Mucosa of rectum (tissue), 2 donors: ENCODE results near the gene ZER1.

Source experiments
- H3K27ac ChIP-seq, 2 donors: one replicate each; pipeline ENCODE4 v1.7.0; 2013; ENCODE audit warnings: inconsistent platforms in 2 of 2, low read depth in 2 of 2, low read length in 2 of 2
- H3K27me3 ChIP-seq, 2 donors: one replicate each; pipeline ENCODE4 v1.7.0; 2013; ENCODE audit warnings: low read length in 2 of 2; ENCODE audit not compliant: control insufficient read depth in 2 of 2, insufficient read depth in 2 of 2
- H3K36me3 ChIP-seq, 2 donors: one replicate each; pipeline ENCODE4 v1.7.0; 2013; ENCODE audit warnings: low read length in 2 of 2; ENCODE audit not compliant: control insufficient read depth in 2 of 2, insufficient read depth in 2 of 2
- H3K4me1 ChIP-seq, 2 donors: one replicate each; pipeline ENCODE4 v1.7.0; 2013; ENCODE audit warnings: low read length in 2 of 2, mild to moderate bottlenecking in 1 of 2; ENCODE audit not compliant: control insufficient read depth in 2 of 2, insufficient read depth in 2 of 2
- H3K4me3 ChIP-seq, 2 donors: one replicate each; pipeline ENCODE4 v1.7.0; 2013; ENCODE audit warnings: low read length in 2 of 2
- H3K9ac ChIP-seq, 2 donors: one replicate each; pipeline ENCODE4 v1.7.0; 2013; ENCODE audit warnings: low read length in 2 of 2, low read depth in 1 of 2, mild to moderate bottlenecking in 1 of 2
- H3K9me3 ChIP-seq, 2 donors: one replicate each; pipeline ENCODE4 v1.7.0; 2013; ENCODE audit warnings: low read length in 2 of 2; ENCODE audit not compliant: control insufficient read depth in 2 of 2
- donor health status: healthy.
- donor health status: Normal muscosa, but diverticular disease.

ZER1 gene

DNA sequence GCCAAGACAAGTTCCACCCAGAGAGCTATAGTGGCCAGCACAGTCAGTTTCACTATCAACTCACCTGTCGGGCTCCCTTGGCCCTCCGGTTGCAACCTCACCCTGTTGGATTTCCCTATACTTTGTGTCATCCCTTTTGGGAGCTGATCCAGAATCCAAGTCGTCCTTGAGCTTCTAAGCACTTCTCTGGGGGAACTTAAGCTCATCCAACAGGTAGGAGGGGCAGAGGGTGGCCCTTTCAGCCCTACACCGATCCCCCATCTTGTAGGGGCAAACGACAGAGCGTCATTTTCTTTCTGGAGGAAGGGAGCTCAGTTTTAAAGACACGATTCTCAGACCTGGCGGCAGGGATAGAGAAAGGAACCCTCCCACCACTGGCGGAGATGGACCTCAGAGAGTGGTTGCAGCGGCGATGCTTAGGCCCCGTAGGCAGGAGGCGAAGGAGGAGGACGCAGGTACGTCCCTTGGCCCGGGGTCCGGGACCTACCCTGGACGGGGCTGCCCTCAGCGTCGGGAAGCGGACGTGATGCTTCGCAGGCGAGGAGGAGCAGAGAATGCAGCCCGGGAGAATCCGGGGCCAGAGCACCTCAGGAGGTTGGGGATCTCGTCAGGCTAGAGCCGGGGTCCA is 519 bp downstream of the ZER1 start:
- Histone ChIP-seq H3K4me1 (peaks cover 13 to 15% of the 10 kb centered on the region in 2 donors), H3K27me3 (no peaks in the 10 kb centered on the region), H3K27ac (peak overlapping the region; percentile 97 to 98), H3K36me3 (peaks cover 3 to 10% of the 10 kb centered on the region in 2 donors), H3K9ac (peak overlapping the region; percentile 99), H3K4me3 (peak overlapping the region; percentile 91 to 97), H3K9me3 (no peaks in the 10 kb centered on the region)

DNA sequence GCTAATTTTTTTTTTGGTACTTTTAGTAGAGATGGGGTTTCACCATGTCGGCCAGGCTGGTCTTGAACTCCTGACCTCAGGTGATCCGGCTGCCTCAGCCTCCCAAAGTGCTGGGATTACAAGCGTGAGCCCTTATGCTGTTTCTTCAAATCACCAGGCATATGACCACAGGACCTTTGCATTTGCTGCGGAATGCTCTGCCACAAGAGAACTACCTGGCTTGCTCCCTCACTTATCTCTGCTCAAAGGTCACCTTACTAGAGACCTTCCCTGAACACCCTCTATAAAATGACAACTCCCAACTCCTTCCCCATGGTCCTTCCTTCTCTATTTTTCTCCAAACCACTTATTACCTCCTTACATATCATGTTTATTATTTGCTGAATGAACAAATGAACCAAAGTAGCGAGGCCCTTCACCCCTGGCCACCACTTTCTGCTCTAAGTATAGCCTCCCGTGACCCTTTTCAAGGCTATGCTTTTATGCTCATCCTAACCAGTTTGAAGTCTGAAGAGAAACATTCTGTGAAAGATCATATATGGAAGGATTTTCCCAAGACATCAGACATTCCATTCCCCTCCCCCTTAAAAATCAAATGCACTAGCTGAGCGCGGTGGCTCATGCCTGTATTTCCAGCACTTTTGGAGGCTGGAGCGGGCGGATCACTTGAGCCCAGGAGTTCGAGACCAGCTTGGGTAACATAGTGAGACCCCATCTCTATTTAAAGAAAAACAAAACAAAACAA is 1.3 kb downstream of the ZER1 start:
- H3K4me3 ChIP-seq: peak overlapping the region; percentile 91 to 97
- H3K27ac ChIP-seq: peak overlapping the region; percentile 97 to 98
- H3K27me3 ChIP-seq: no peaks in the 10 kb centered on the region
- peaks cover 13 to 15% of the 10 kb centered on the region in 2 donors for H3K4me1 ChIP-seq
- peaks cover 3 to 10% of the 10 kb centered on the region in 2 donors for H3K36me3 ChIP-seq
- peak overlapping the region; percentile 99 for H3K9ac ChIP-seq
- no peaks in the 10 kb centered on the region for H3K9me3 ChIP-seq

DNA sequence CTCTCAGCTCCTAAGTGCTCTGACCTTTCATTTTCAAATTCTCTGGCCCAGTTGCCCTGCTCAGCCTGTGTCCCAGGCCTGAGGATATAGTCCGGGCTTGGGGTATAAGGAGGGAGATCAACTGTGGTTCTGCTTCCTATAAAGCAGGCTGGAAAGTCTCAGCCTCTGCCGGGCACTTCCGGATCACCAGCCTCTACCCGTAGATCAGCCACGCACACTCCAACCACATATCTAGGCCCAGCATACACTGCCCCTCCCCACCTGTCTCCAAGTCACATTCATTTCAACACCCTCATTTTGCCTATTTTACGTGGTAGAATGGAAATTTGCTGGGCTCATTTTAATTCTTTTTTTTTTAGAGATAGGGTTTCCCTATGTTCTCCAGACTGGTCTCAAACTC is 3.1 kb downstream of the ZER1 start:
- H3K9ac ChIP-seq: no peak overlapping the region
- H3K4me3 ChIP-seq: no peak overlapping the region
- H3K36me3 ChIP-seq: peaks cover 3 to 13% of the 10 kb centered on the region in 2 donors
- H3K4me1 ChIP-seq: peaks cover 13 to 15% of the 10 kb centered on the region in 2 donors
- no peak overlapping the region for H3K27ac ChIP-seq
- H3K27me3 ChIP-seq: no peaks in the 10 kb centered on the region
- no peaks in the 10 kb centered on the region for H3K9me3 ChIP-seq

DNA sequence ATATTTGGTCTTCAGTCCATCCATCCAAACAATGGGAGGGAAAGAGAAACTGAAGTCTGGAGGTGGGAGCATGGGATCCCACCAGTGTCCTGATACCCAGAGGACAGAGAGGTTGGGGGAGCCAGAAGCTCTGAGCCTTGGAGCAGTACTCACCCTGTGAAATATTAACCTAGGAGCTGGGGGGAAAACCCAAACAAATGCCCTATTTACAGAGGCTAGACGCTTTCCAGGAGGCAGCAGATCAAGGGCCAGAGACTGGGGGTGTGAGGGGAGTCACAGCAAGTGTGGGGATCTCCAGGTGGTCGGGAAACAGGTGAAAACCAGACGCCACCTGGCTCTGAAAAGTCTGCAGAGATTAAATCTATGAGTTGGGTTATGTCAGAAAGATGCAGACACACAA is 6.2 kb downstream of the ZER1 start:
- Histone ChIP-seq H3K27me3 (no peaks in the 10 kb centered on the region), H3K27ac (no peak overlapping the region), H3K4me1 (peaks cover 3 to 6% of the 10 kb centered on the region in 2 donors), H3K9me3 (no peaks in the 10 kb centered on the region), H3K36me3 (peaks cover 3 to 13% of the 10 kb centered on the region in 2 donors), H3K9ac (no peak overlapping the region), H3K4me3 (no peak overlapping the region)

DNA sequence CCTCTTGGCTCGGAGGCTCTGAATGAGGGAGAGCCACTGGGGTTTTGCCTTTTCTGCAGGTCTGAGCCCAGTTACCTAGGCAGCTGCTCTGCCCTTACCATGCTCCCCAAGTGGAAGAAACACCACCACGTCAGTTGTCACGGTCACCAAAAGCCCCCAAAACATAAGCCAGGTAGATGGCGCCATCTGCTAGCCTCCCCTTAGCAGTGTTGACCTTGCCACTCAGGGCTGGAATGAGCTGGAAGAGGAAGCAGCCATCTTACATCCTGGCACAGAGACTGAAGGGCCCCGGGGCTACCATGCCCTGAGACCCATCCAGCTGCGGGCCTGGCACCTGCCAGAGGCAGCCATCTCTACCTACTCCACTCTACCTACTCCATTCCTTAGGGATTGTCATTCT is 7.4 kb downstream of the ZER1 start:
- peaks cover 3 to 13% of the 10 kb centered on the region in 2 donors for H3K36me3 ChIP-seq
- H3K9ac ChIP-seq: no peak overlapping the region
- H3K4me1 ChIP-seq: no peaks in the 10 kb centered on the region
- H3K27me3 ChIP-seq: no peaks in the 10 kb centered on the region
- H3K9me3 ChIP-seq: no peaks in the 10 kb centered on the region
- H3K27ac ChIP-seq: no peak overlapping the region
- no peak overlapping the region for H3K4me3 ChIP-seq

DNA sequence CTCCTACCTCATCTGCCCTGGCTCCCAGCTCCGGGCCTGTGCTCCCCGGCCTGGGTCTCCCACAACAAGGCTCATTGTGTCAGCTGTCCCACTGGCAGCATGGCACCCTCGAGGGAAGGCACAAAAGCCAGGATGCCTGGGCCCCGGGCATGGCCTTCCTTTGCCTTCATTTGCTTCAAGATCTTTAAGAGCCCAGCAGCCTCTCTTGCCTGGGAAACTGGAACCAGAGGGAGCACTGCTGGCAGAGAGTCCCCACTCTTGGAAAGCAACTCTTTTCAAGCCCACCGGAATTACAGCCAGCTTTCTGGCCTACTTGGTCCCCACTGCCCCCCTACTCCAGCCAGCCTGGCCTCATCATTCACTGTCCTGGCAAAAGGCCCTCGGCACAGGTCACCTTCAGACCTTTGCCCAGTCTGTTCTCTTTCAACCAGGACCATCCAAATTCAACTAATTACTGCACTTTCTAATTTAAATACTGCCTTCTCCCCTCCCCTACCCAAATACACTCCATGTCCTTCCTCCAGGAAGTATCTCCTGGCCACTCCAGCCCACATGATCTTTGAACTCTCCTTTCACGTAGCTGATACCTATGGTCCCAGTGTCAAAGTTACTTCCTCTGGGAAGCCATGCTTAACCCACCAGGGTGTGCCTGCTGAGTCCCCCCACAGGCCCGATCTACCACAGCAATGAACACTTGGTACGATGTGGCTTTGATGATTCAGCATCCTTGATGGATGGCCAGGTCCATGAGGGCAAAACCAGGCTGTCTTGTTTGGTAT is 8.9 kb downstream of the ZER1 start:
- Histone ChIP-seq H3K4me1 (no peaks in the 10 kb centered on the region), H3K4me3 (no peak overlapping the region), H3K36me3 (peaks cover 3 to 7% of the 10 kb centered on the region in 2 donors), H3K27me3 (no peaks in the 10 kb centered on the region), H3K27ac (no peak overlapping the region), H3K9me3 (no peaks in the 10 kb centered on the region), H3K9ac (no peak overlapping the region)

DNA sequence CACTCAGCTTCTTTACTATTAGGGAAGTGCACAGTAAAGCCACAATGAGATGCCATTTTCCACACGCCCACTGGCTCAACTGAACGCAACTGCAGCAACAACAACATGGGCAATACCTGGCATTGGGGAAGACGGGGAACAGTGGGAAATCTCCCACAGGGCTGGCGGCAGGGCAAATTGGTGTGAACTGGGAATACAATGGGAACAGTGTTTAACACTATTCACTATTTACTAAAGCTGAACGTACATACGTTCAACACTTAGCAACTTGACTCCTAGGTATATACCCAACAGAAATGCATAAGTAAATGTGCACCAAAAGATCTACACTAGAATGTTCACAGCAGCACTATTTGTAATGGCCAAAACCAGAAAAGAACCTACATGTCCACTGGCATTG is 14.1 kb downstream of the ZER1 start:
- no peaks in the 10 kb centered on the region for H3K27me3 ChIP-seq
- H3K9ac ChIP-seq: no peak overlapping the region
- no peak overlapping the region for H3K4me3 ChIP-seq
- H3K36me3 ChIP-seq: peaks cover 19 to 20% of the 10 kb centered on the region in 2 donors
- no peak overlapping the region for H3K27ac ChIP-seq
- H3K4me1 ChIP-seq: no peaks in the 10 kb centered on the region
- H3K9me3 ChIP-seq: no peaks in the 10 kb centered on the region

DNA sequence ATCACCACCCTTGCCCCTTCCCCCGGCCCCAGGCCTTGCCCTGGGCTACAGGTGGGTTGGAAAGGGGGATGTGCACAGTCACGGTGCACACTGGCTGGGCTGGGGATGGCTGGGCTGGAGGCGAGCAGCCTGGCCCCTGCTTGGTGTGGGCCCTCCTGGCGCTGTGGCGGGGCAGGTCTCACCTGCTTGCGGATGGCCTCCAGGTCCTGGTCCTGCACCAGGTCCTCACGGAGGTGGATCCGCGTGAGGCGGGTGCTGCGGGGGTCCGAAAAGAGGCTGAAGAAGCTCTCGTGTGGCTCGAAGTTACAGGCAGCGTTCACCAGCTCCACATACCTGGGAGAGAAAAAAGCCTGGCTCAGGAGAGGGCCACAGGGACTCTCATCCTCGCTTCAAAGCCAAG is 18.1 kb downstream of the ZER1 start:
- Histone ChIP-seq H3K4me3 (no peak overlapping the region), H3K27ac (no peak overlapping the region), H3K36me3 (peaks cover 36% of the 10 kb centered on the region in 2 donors), H3K27me3 (no peaks in the 10 kb centered on the region), H3K9me3 (no peaks in the 10 kb centered on the region), H3K4me1 (no peaks in the 10 kb centered on the region), H3K9ac (no peak overlapping the region)

DNA sequence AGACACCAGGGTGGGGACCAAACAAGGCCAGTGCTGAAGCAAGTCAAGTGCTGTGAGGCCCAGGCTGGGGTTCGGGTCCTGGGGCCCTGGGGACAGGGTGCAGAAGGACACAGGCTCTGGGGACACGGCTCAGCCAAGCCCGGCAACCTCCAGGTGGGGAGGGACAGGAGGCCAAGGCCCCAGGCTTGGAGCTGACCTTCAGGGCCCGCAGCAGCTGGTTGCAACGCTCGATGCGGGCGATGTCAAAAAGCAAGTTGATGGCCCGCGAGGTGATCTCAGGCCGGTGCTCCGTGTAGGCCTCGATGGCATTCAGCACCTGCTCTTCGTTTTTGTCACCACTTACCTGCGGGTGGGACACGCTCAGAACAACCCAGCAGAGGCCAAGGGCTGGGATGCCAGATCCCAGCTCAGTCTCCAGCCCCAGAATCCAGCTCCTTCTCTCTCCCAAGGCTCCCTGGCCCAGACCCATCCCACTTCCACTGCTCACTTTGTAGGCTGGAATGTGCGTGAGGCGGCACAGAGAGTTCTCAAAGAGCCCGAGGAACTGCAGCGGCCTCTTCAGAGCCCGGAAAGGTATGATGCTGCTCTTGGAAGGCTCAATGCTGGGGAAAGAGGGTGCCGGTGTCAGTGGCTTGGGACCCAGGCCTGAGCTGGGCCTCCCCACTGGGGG is 20.7 kb downstream of the ZER1 start:
- H3K4me3 ChIP-seq: no peak overlapping the region
- no peak overlapping the region for H3K27ac ChIP-seq
- H3K9me3 ChIP-seq: no peaks in the 10 kb centered on the region
- H3K27me3 ChIP-seq: no peaks in the 10 kb centered on the region
- no peak overlapping the region for H3K9ac ChIP-seq
- peaks cover 36 to 40% of the 10 kb centered on the region in 2 donors for H3K36me3 ChIP-seq
- H3K4me1 ChIP-seq: no peaks in the 10 kb centered on the region
